Midbrain (tissue), 1 donor: Measurements from ENCODE around the gene SASH1.
A peak's percentile ranks its signal among the peaks of the same experiment; 100 is the strongest.
"Not testable (repeated sequence)": the region's sequence is repeated elsewhere in the genome, so short reads cannot be mapped to it uniquely, and the experiment has no call there.

ENCODE experiments used
- DNase-seq: peaks from one replicate; lab custom pipeline; 2025; lab: John Stamatoyannopoulos, UW

The SASH1 gene

GRCh38 chr6:148329596-148330381 lies 12.8 kb upstream of the SASH1 start:
- no peak for DNase-seq

DNA sequence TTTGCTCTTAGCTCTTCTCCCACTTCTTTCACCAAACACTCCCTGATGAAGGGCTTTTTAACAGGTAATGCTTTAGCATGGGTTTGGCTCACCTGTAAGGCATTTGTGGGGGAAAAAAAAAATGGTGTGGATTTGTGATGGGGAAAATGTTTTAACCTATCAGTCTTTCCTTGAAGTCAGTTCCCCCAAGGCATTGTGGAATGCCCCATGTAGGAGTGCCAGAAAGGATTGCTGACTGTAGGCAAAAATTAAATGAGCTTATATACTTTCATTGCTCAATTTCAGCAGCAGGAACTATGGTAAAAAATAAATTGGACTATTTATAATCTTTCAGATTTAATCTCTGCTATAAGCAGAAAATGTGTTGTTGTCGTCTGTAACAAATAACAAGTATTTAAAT lies 10.6 kb upstream of the SASH1 start:
- DNase-seq, result no peak

DNA sequence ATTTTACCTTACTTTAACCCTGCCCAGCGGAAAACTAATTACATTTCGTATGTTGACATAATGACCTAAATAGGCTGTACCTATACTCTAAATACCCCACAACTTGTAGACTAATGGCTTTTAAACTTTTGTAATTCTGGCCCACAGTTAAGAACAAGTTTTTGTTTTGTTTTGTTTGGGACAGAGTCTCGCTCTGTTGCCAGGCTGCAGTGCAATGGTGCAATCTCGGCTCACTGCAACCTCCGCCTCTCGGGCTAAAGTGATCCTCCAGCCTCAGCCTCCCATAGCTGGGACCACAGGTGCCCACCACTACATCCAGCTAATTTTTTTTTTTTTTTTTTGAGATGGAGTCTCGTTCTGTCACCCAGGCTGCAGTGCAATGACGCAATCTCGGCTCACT lies 5.7 kb upstream of the SASH1 start:
- DNase-seq, result no peak

- no peak for DNase-seq
Measured at GRCh38 chr6:148339766-148340165, 2.9 kb upstream of the SASH1 start.

DNA sequence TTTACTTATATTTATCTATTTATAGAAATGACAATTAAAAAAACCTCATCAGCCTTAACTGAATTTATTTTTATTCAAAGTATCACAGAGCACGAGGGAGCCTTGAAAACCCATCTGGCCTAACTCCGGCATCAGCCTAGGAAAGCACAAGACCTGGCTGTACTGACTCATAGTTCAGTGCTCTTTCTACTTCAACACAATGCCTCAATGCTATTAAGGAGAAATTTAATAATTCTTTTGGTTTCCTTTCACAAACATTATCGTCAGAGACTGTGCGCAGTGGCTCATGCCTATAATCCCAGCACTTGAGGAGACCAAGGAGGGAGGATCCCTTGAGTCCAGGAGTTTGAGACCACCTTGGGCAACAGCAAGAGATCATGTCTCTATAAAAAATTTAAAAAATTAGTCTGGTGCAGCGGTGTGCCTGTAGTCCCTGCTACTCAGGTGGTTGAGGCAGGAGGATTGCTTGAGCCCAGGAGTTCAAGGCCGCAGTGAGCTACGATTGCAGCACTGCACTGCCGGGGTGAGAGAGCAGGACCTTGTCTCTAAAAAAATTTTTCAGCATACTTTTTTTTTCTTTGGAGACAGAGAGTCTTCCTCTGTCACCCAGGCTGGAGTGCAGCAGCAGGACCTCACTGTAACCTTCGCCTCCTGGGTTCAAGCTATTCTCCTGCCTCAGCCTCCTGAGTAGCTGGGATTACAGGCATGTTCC lies 1.9 kb upstream of the SASH1 start:
- DNase-seq, result no peak

- no peak for DNase-seq
Measured at GRCh38 chr6:148342100-148342349, 613 bp upstream of the SASH1 start.

- no peak for DNase-seq
Measured at GRCh38 chr6:148343047-148343782, 577 bp downstream of the SASH1 start.

DNA sequence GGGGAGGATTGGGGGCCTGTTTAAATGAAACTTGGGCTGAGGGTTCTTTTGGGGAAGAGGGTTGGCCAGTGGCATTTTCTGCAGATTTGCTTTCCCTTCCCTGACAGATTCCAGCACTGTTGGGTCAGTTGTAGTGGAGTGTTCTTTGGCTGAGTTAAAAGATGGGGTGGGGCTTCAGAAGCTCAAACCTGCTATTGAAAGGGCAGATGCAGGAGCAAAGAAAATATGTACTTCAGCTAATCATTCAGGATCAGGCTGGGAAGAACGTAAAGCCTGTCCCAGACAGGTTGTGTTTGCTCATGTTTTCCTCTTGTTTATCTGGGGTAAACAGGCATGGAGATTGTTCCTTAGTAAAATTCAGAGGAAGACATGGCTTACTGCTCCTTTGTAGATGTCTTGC lies 2.5 kb downstream of the SASH1 start:
- DNase-seq, result no peak

GRCh38 chr6:148345578-148345977 lies 2.9 kb downstream of the SASH1 start:
- DNase-seq, result no peak

DNA sequence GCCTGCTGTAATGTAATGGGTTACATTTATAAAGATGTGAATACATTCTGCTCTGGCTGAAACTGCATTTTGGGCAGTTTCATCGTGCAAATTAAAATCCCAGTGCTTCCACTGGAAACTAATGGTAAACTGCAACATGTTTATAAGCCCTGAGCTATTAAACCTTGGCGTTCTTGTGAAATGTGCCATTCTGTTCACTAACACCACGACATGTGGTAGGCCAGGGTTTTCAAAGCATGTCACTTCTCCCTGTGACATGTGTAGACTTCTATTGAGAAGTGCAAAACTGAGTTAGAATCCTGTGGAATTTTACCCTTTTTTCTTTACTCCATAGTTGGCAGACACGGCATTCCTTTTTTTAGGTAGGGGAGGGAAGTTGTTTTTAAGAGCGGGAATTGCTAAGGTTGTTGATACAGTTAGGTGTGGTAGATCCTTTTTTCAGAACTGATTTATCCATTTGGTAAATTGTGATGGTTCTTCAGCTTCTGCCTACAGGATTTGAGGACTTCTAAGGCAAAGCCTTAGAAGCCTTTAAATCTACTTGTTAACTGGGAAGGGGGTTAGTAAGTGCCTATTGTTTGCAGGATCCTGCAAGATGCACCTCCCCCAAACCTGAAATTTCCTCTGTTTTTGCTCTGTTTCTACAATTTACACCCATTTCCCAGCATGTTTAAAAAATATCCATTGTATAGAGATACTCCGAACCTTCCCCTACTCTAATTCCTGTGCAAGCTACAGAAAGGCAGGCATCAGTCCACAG lies 4.2 kb downstream of the SASH1 start:
- no peak for DNase-seq

DNA sequence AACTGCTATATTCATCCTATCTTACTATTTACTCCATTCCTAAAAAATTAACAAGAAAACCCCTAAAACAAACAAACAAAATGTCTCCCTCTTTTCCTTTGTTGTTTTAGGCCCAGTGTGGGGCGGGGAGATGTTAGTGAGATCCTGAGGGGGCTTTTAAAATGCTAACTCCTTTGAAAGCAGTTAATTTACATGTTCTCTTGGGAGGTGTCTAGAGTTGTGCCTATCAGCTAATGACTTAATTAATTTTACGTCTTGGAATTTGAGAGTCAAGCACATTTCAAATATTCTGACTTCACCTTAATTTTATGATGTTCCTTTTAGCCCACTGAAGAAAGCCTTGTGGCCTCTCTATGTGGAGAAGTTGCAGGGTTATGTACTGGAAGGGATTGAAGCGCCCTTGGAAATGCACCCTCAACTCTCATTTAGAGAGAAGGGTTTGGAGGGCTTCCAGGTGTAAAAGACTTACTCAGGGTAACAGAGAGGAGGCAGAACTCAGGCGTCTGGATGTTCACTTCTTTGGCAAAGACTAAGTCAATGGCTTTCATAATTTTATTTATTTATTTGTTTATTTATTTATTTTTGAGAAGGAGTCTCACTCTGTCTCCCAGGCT lies 4.9 kb downstream of the SASH1 start:
- DNase-seq, result no peak

DNA sequence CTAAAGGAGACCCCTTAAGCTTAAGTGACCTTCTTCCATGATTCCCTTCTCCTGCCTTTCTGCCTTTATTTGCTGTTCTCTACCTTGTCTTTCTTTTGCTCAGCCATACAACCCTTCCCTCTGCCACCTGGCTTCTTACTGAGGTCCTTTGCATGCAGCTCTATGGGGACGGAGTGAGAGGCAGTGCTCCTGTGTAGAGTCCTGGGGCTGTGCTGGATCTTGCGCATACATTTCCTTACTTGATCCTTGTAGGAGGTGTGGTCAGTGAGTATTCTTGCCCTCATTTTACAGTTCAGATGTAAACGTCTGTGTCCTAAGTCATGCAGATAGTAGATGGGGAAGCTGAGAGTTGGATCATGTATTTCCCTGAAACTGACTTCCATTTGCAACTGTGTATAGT lies 5.7 kb downstream of the SASH1 start:
- DNase-seq, result no peak

GRCh38 chr6:148348778-148349177 lies 6.1 kb downstream of the SASH1 start:
- DNase-seq, result no peak

DNA sequence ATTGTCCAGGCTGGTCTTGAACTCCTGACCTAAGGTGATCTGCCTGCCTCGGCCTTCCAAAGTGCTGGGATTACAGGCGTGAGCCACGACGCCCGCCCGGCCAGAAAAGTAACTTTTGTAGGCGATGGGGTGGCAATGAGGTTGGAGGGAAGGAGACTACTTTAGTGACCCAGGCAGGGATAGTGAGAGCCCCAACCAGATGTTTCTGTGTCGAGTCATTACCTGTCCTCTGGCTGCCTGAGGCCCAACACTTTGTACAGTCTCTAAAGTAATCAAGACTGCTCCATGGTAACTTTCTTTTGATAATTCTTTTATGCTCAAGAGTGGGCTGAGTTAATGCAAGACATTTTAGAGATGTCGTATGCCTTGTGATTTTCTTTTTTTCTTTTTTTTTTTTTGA lies 6.8 kb downstream of the SASH1 start:
- no peak for DNase-seq

DNA sequence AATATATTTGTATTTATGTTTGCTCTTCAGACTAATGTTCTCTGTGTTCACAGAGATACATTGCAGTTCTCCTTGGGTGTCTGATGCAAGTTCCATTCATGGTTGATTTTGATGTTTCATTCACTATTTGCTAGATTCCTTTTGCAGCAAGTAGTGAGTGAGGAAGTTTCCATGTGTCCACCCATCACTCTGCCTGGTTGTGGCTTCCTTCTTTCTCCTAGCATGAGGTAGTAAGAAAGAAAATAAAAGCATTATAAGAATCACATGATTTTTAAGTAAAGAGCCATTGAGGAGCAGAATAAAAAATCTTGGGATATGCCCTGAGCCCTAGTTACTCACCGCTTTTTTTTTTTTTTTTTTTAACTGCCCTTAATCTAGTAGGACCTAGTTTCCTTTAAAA lies 8.7 kb downstream of the SASH1 start:
- DNase-seq, result no peak

DNA sequence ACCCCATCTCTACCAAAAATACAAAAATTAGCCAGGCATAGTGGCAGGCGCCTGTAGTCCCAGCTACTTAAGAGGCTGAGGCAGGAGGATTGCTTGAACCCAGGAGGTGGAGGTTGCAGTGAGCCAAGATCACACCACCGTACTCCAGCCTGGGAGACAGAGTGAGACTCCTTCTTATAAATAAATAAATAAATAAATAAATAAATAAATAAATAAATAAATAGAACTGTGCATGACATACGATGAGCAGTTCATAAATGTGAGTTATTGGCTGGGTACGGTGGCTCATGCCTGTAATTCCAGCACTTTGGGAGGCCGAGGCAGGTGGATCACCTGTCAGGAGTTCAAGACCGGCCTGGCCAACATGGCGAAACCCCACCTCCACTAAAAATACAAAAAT lies 9.8 kb downstream of the SASH1 start:
- not testable (repeated sequence) for DNase-seq

DNA sequence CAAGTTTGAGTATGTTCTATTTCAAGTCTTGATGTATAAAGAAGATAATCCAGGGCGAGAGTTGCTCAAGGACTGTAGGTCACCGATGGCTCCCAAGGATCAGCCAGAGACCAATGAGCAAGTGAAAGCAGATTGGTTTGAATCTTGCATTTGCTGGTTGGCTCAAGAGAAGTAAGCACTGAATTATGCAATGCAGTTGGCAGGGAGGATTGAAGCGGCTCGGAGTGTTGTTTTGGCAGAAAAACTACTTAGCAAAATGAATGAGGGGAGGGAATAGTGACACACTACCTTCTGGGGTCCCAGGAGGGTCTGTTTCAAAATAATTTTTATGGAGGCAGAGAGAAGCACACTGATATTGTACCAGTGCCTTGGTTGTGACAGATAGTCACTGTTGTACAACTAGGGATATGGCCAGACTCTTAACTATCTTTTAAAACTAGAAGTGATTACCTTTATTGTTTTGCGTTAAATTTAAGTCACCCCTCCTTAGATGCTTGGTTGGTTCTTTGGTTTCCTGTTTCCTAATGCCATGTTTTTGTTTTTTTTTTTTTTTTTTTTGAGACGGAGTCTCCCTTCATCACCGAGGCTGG lies 15.7 kb downstream of the SASH1 start:
- peak; percentile 47 for DNase-seq

DNA sequence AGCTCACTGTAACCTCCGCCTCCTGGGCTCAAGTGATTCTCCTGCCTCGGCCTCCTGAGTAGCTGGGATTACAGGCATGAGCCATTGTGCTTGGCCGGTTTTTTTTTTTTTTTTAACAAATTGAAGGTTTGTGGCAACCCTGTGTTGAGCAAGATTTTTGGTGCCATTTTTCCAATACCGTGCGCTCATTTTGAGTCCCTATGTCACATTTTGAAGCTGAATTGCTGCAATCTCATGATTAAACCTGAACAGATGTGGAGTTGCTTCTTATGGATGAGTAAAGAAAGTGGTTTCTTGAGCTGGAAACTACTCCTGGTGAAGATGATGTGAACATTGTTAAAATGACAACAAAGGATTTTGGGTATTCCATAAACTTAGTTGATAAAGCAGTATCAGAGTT lies 16.6 kb downstream of the SASH1 start:
- DNase-seq, result no peak

- no peak for DNase-seq
Measured at GRCh38 chr6:148364056-148364824, 21.6 kb downstream of the SASH1 start.

DNA sequence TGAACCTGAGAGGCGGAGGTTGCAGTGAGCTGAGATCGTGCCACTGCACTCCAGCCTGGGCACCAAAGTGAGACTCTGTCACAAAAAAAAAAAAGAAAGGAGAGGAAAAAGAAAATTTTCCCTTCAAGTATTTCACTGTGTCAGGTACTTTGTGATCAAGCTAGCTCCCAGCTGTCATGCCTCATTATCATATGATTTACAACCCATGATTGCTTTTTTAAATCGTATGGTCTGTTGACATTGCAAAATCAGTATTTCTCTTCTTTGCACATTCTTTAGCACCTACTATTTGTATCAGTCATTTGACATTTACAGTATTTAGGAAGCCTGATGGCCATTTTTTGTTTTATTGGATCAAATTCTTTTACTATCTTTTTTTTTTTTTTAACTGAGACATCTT lies 22.4 kb downstream of the SASH1 start:
- no peak for DNase-seq
